Measurements from ENCODE around the gene ARHGEF7.
"Not testable (repeated sequence)": the region's sequence is repeated elsewhere in the genome, so short reads cannot be mapped to it uniquely, and the experiment has no call there.

Gene ARHGEF7

GRCh38 chr13:111193223-111193622 is 78.1 kb downstream of the ARHGEF7 start:
- H3K4me3 ChIP-seq (ENCODE audit: low read depth, low read length) = not testable (repeated sequence)

GRCh38 chr13:111194651-111195050 is 79.5 kb downstream of the ARHGEF7 start:
- H3K4me3 ChIP-seq (ENCODE audit: low read depth, low read length) = not testable (repeated sequence)

GRCh38 chr13:111198732-111199378 is 83.7 kb downstream of the ARHGEF7 start:
- not testable (repeated sequence) for H3K4me3 ChIP-seq (ENCODE audit: low read depth, low read length)

GRCh38 chr13:111201304-111201940 is 86.3 kb downstream of the ARHGEF7 start:
- H3K4me3 ChIP-seq (ENCODE audit: low read depth, low read length) = no peak overlapping the region

- H3K4me3 ChIP-seq (ENCODE audit: low read depth, low read length) = no peak overlapping the region
Measured at GRCh38 chr13:111202156-111202621, 87.1 kb downstream of the ARHGEF7 start.

GRCh38 chr13:111202745-111203144 is 87.6 kb downstream of the ARHGEF7 start:
- no peak overlapping the region for H3K4me3 ChIP-seq (ENCODE audit: low read depth, low read length)

GRCh38 chr13:111203736-111204389 is 88.8 kb downstream of the ARHGEF7 start:
- no peak overlapping the region for H3K4me3 ChIP-seq (ENCODE audit: low read depth, low read length)

GRCh38 chr13:111204438-111205177 is 89.5 kb downstream of the ARHGEF7 start:
- H3K4me3 ChIP-seq (ENCODE audit: low read depth, low read length) = no peak overlapping the region

GRCh38 chr13:111206148-111206547 is 91.0 kb downstream of the ARHGEF7 start:
- no peak overlapping the region for H3K4me3 ChIP-seq (ENCODE audit: low read depth, low read length)

GRCh38 chr13:111209613-111210012 is 94.5 kb downstream of the ARHGEF7 start:
- H3K4me3 ChIP-seq (ENCODE audit: low read depth, low read length) = no peak overlapping the region

GRCh38 chr13:111210091-111210490 is 95.0 kb downstream of the ARHGEF7 start:
- H3K4me3 ChIP-seq (ENCODE audit: low read depth, low read length) = no peak overlapping the region

- H3K4me3 ChIP-seq (ENCODE audit: low read depth, low read length) = no peak overlapping the region
Measured at GRCh38 chr13:111210544-111211469, 95.7 kb downstream of the ARHGEF7 start.

GRCh38 chr13:111211789-111212516 is 96.8 kb downstream of the ARHGEF7 start:
- H3K4me3 ChIP-seq (ENCODE audit: low read depth, low read length) = no peak overlapping the region

- H3K4me3 ChIP-seq (ENCODE audit: low read depth, low read length) = no peak overlapping the region
Measured at GRCh38 chr13:111212517-111212873, 97.4 kb downstream of the ARHGEF7 start.

- H3K4me3 ChIP-seq (ENCODE audit: low read depth, low read length) = no peak overlapping the region
Measured at GRCh38 chr13:111213964-111214726, 99.0 kb downstream of the ARHGEF7 start.

- no peak overlapping the region for H3K4me3 ChIP-seq (ENCODE audit: low read depth, low read length)
Measured at GRCh38 chr13:111215081-111216047, 100.3 kb downstream of the ARHGEF7 start.

GRCh38 chr13:111216166-111216960 is 101.3 kb downstream of the ARHGEF7 start:
- no peak overlapping the region for H3K4me3 ChIP-seq (ENCODE audit: low read depth, low read length)
